A549 (cell line): ENCODE results near the gene ECM2.

ENCODE experiments used
- BHLHE40 ChIP-seq: IDR thresholded peaks from 2 replicates; pipeline ENCODE4 v1.6.1; 2012; ENCODE audit warnings: low read depth, low read length, inconsistent platforms
- CHD4 ChIP-seq: fragments of 200-600 bp; sonication (generic); IDR thresholded peaks from 2 replicates; pipeline ENCODE4 v1.6.1; 2016; ENCODE audit warnings: antibody characterized with exemption, mild to moderate bottlenecking, borderline replicate concordance
- CTCF ChIP-seq: fragments of >200 bp; sonication (Bioruptor Twin); formaldehyde crosslinking; IDR thresholded peaks from 3 replicates; pipeline ENCODE4 v1.5.1; 2016
- POLR2A ChIP-seq: IDR thresholded peaks from 2 replicates; pipeline ENCODE4 v1.6.1; 2012; ENCODE audit warnings: mild to moderate bottlenecking, low read length
- RAD21 ChIP-seq, 2 experiments: fragments of >200 bp in 1 of 2; sonication (Bioruptor Twin) in 1 of 2; formaldehyde crosslinking in 1 of 2; IDR thresholded peaks in 1 of 2; conservative IDR thresholded peaks in 1 of 2; 2 replicates in 1 of 2; 3 replicates in 1 of 2; pipeline ENCODE4 v1.6.1; 2012 to 2018; ENCODE audit warnings: inconsistent platforms in 1 of 2
- REST ChIP-seq: fragments of 200-600 bp; sonication (generic); IDR thresholded peaks from 2 replicates; pipeline ENCODE4 v1.6.1; 2016; ENCODE audit warnings: antibody characterized with exemption, mild to moderate bottlenecking, moderate library complexity
- SMC3 ChIP-seq: fragments of >200 bp; sonication (Bioruptor Twin); formaldehyde crosslinking; IDR thresholded peaks from 3 replicates; pipeline ENCODE4 v1.6.1; 2018; ENCODE audit warnings: inconsistent platforms
- TF ChIP-seq, protein P1 (sequence below): IDR thresholded peaks from 2 replicates; pipeline ENCODE4 v1.6.1; 2012; ENCODE audit warnings: low read depth, borderline replicate concordance
- TF ChIP-seq, protein P2 (sequence below): IDR thresholded peaks from 2 replicates; pipeline ENCODE4 v1.6.1; 2012

DNA sequence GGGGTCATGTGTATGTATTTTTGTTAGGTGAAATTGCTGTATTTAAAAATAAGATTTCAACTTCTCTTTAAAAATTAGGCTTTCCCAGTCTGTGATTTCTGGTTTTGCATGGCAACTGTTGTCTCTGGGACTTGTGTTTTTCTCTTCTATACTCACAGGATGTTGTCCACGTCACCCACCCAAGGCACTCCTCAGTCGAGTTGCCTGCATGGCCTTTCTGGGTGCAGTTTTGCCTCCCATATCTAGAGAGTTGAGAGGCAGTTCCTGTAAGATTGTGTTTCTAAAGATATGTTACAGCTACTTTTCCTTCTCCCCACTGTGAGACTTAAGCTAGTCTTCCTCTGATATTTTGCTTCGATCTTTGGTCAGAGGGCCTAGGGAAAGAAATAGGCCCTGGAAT, 51.2 kb downstream of the ECM2 start:
- TF ChIP-seq, protein P1, sequence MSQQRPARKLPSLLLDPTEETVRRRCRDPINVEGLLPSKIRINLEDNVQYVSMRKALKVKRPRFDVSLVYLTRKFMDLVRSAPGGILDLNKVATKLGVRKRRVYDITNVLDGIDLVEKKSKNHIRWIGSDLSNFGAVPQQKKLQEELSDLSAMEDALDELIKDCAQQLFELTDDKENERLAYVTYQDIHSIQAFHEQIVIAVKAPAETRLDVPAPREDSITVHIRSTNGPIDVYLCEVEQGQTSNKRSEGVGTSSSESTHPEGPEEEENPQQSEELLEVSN: no peak
- TF ChIP-seq POLR2A (no peak), CTCF (no peak), RAD21 (conservative IDR thresholded peaks at IDR 0.05 in 1 of 2, IDR thresholded peaks at IDR 0.05 in 1 of 2) (no peak), REST (no peak), SMC3 (no peak), CHD4 (no peak), BHLHE40 (no peak)
- TF ChIP-seq, protein P2, sequence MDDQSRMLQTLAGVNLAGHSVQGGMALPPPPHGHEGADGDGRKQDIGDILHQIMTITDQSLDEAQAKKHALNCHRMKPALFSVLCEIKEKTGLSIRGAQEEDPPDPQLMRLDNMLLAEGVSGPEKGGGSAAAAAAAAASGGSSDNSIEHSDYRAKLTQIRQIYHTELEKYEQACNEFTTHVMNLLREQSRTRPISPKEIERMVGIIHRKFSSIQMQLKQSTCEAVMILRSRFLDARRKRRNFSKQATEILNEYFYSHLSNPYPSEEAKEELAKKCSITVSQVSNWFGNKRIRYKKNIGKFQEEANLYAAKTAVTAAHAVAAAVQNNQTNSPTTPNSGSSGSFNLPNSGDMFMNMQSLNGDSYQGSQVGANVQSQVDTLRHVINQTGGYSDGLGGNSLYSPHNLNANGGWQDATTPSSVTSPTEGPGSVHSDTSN: no peak
